ENCODE results near the gene RNF223. TPM values are rescaled to one million over a fixed set of nuclear protein-coding genes. Genes with fewer than 3 reads are reported as not detected.
"Not testable (repeated sequence)": the region's sequence is repeated elsewhere in the genome, so short reads cannot be mapped to it uniquely, and the experiment has no call there.

The RNF223 gene
- polyA plus RNA-seq, 2 of the 4 experiments (the other 2 are of a cell fraction) = 0.08 TPM; not detected in 1

DNA sequence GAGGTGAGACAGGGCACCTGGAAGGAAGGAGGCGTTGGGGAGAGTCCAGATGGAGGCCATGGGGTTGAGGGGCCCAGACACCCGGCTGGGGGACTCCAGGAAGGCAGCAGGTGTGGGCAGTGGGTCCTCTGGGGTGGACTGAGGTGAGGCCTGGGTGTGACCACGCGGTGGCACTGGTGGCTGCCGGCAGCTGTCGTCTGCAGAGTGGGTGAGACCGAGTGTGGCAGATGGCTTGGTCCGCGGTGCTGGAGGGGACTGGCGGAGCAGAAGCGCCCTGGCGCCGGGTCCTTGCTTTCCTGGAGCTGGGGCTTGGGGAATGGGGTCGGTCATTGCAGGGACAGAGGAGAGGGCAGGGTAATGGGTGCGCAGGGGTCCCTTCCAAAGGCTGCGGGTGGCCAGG, 41.7 kb downstream of the RNF223 start:
- Histone ChIP-seq H3K9me3 (no peaks in the 10 kb centered on the region), H3K27ac (no peak overlapping the region), H3K4me3 (no peak overlapping the region), H3K4me1 (no peaks in the 10 kb centered on the region; the same call in 2 of the 3 replicates), H3K4me2 (no peak overlapping the region)
- TF ChIP-seq ZC3H11A (IDR thresholded peaks at IDR 0.05) (no peak), KDM1A (IDR thresholded peaks at IDR 0.05; ENCODE audit: low read depth) (no peak), RCOR1 (IDR thresholded peaks at IDR 0.05; ENCODE audit: low read depth, low read length) (no peak), NR3C1 (IDR thresholded peaks at IDR 0.05) (no peak), TP53 (CRISPR knock-in tag; IDR thresholded peaks at IDR 0.05) (no peak), CHD4 (IDR thresholded peaks at IDR 0.05; ENCODE audit: borderline replicate concordance) (no peak), CBX2 (IDR thresholded peaks at IDR 0.05; ENCODE audit: borderline replicate concordance, low read depth) (no peak), SMC3 (IDR thresholded peaks at IDR 0.05) (no peak), MAFK (IDR thresholded peaks at IDR 0.05; ENCODE audit: partially characterized antibody) (no peak)
- TF ChIP-seq, protein P1, sequence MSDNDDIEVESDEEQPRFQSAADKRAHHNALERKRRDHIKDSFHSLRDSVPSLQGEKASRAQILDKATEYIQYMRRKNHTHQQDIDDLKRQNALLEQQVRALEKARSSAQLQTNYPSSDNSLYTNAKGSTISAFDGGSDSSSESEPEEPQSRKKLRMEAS (IDR thresholded peaks at IDR 0.05) = no peak
- TF ChIP-seq, protein P2, sequence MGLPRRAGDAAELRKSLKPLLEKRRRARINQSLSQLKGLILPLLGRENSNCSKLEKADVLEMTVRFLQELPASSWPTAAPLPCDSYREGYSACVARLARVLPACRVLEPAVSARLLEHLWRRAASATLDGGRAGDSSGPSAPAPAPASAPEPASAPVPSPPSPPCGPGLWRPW (IDR thresholded peaks at IDR 0.05) = no peak
- ChIA-PET CTCF (interaction anchor here (1.1 to 1.8 kb wide), 5 partner anchors 9 to 32 kb away, joined by 3 to 5 read pairs (median 3); no protein-coding TSS in a partner anchor), POLR2A (no interaction called here)
- ATAC-seq (peak in 1 of 2 experiments; percentile 11; a peak in 3 of 6 replicates), DNase-seq (ENCODE audit: low read depth in 1 of 2, low spot score in 1 of 2) (no peak), FAIRE-seq (no peak)
- 100% methylated on average over 12 of the region's 16 CpGs for WGBS (ENCODE audit: missing lambda C conversion rate)

DNA sequence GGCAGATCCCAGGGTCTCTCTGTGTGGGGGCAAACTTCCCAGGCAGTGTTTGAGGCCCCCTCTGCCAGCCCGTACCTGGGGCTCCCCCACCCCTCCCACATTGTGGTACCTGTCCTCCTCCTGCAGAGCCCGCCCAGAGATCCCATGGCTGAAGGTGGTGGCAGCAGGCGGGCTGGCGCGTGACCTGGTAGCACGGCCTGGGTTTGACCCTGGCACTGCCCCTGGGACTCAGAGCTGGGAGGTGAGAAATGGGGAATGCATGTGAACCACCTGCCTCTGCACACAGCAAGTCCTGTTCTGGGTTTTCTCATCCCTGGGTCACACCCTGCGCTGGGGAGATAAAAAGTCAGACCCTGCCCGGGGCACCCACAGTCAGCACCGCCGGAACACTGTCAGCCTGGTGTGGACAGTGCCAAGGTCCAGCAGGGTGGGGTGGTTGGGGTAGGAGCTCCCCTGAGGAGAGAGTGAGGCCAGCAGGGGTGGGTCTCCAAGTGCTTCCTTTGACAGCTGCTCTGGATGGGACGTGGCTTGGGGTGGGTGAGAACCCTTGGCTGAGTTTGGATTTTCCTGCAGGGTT, 42.4 kb downstream of the RNF223 start:
- ATAC-seq (peak in 1 of 2 experiments; percentile 10; a peak in 3 of 6 replicates), FAIRE-seq (no peak), DNase-seq (ENCODE audit: low read depth in 1 of 2, low spot score in 1 of 2) (no peak)
- POLR2A ChIA-PET = no interaction called here
- WGBS (ENCODE audit: missing lambda C conversion rate) = 93% methylated on average over 3 of the region's 11 CpGs
- no peak for TF ChIP-seq ZNF302 (CRISPR knock-in tag; IDR thresholded peaks at IDR 0.05)
- TF ChIP-seq FOSB (CRISPR knock-in tag; IDR thresholded peaks at IDR 0.05) = no peak
- TF ChIP-seq CBX8 (IDR thresholded peaks at IDR 0.05) = no peak
- no peak for TF ChIP-seq RCOR1 (IDR thresholded peaks at IDR 0.05; ENCODE audit: low read depth, low read length)
- no peak for TF ChIP-seq CHD2 (IDR thresholded peaks at IDR 0.05; ENCODE audit: low read length, partially characterized antibody)
- TF ChIP-seq, protein P3, sequence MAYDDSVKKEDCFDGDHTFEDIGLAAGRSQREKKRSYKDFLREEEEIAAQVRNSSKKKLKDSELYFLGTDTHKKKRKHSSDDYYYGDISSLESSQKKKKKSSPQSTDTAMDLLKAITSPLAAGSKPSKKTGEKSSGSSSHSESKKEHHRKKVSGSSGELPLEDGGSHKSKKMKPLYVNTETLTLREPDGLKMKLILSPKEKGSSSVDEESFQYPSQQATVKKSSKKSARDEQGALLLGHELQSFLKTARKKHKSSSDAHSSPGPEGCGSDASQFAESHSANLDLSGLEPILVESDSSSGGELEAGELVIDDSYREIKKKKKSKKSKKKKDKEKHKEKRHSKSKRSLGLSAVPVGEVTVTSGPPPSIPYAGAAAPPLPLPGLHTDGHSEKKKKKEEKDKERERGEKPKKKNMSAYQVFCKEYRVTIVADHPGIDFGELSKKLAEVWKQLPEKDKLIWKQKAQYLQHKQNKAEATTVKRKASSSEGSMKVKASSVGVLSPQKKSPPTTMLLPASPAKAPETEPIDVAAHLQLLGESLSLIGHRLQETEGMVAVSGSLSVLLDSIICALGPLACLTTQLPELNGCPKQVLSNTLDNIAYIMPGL (CRISPR knock-in tag; IDR thresholded peaks at IDR 0.05; ENCODE audit: borderline replicate concordance) = no peak
- no peak for TF ChIP-seq JUNB (IDR thresholded peaks at IDR 0.05)
- TF ChIP-seq FOXS1 (CRISPR knock-in tag; IDR thresholded peaks at IDR 0.05) = no peak
- no peak for TF ChIP-seq SREBF2 (IDR thresholded peaks at IDR 0.05)
- TF ChIP-seq, protein P4, sequence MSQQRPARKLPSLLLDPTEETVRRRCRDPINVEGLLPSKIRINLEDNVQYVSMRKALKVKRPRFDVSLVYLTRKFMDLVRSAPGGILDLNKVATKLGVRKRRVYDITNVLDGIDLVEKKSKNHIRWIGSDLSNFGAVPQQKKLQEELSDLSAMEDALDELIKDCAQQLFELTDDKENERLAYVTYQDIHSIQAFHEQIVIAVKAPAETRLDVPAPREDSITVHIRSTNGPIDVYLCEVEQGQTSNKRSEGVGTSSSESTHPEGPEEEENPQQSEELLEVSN (IDR thresholded peaks at IDR 0.05; ENCODE audit: borderline replicate concordance, low read depth) = no peak
- no peak for TF ChIP-seq MYC (IDR thresholded peaks at IDR 0.05; ENCODE audit: borderline replicate concordance, low read length)
- TF ChIP-seq POLR2AphosphoS2 (conservative IDR thresholded peaks at IDR 0.05; ENCODE audit: low read length) = no peak
- Histone ChIP-seq H3K9me3 (no peaks in the 10 kb centered on the region), H3K27ac (no peak overlapping the region), H3K4me1 (no peaks in the 10 kb centered on the region; the same call in 2 of the 3 replicates), H3K4me3 (no peak overlapping the region), H3K4me2 (no peak overlapping the region)
- CTCF ChIA-PET = interaction anchor here (1.1 to 1.8 kb wide), 4 partner anchors 8 to 32 kb away, joined by 3 to 5 read pairs (median 4); no protein-coding TSS in a partner anchor

DNA sequence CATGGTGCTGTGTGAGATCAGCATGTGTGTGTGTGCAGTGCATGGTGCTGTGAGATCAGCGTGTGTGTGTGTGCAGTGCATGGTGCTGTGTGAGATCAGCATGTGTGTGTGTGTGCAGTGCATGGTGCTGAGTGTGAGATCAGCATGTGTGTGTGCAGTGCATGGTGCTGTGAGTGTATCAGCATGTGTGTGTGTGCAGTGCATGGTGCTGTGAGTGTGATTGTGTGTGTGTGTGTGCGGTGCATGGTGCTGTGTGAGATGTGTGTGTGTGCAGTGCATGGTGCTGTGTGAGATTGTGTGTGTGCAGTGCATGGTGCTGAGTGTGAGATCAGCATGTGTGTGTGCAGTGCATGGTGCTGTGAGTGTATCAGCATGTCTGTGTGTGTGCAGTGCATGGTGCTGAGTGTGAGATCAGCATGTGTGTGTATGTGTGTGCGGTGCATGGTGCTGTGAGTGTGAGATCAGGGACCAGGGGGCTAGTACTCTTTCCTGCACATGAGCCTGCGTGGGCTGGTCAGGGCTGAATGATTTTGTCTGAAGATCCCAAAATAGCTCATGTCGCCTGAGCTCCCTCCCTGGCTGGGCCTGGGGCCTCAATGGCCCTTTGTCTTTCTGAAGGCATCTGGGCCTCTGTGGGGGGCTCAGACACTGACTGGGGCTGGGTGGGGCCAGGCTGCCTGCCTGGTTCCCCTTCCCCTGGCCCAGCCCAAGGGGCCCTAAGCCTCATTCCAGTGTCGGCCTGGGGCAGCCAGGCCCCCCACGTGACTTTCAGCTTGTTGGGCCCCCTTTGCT, 43.0 kb downstream of the RNF223 start:
- H3K4me2 ChIP-seq; H3K27ac ChIP-seq; ATAC-seq; FAIRE-seq; H3K4me1 ChIP-seq; H3K4me3 ChIP-seq; POLR2A ChIA-PET; DNase-seq (ENCODE audit: low read depth in 1 of 2, low spot score in 1 of 2); H3K9me3 ChIP-seq: not testable (repeated sequence)
- CTCF ChIA-PET = interaction anchor here (1.2 to 1.8 kb wide), 3 partner anchors 8 to 31 kb away, joined by 3 to 5 read pairs (median 5); no protein-coding TSS in a partner anchor
- 87% methylated on average over 5 of the region's 7 CpGs for WGBS (ENCODE audit: missing lambda C conversion rate)
